Gastroesophageal sphincter (tissue), 3 donors: ENCODE results near the gene DHX34.

Experiments
- CTCF ChIP-seq, 4 experiments: fragments of 200-600 bp in 2 of 4; fragments of 450-650 bp in 2 of 4; sonication (generic) in 1 of 4; IDR thresholded peaks; one replicate each; pipeline ENCODE4 v1.5.1; 2017 to 2019; ENCODE audit warnings: antibody characterized with exemption in 4 of 4, mild to moderate bottlenecking in 2 of 4, moderate library complexity in 2 of 4
- EP300 ChIP-seq: sonication (generic); formaldehyde crosslinking; IDR thresholded peaks from one replicate; pipeline ENCODE4 v1.6.1; 2017; ENCODE audit warnings: antibody characterized with exemption, mild to moderate bottlenecking
- POLR2A ChIP-seq, 2 donors: fragments of 450-650 bp; IDR thresholded peaks; one replicate each; pipeline ENCODE4 v1.6.1; 2017; ENCODE audit warnings: antibody characterized with exemption in 2 of 2, mild to moderate bottlenecking in 2 of 2, moderate library complexity in 1 of 2

DNA sequence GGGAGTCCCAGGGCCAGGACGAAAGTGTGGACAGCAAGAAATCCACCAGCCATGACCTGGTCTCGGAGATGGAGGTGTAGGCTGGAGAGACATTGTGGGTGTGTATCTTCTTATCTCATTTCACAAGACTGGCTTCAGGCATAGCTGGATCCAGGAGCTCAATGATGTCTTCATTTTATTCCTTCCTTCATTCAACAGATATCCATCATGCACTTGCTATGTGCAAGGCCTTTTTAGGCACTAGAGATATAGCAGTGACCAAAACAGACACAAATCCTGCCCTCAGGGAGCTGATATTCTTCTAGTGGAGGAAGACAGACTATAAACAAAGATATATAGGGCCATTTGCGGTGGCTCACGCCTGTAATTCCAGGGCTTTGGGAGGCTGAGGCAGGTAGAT is 7.4 kb upstream of the DHX34 start:
- TF ChIP-seq CTCF (IDR thresholded peaks at IDR 0.05) (no peak), POLR2A (IDR thresholded peaks at IDR 0.05) (no peak), EP300 (no peak)
